AG20443 (cell line): ENCODE measurements around the gene SH3BP5.

ENCODE experiments used
- DNase-seq: peaks from one replicate; pipeline ENCODE4 v3.0.0; 2012; ENCODE audit warnings: low spot score, mixed read lengths

Gene SH3BP5

GRCh38 chr3:15276028-15276724 lies 56.2 kb downstream of the SH3BP5 start:
- DNase-seq = peak; percentile 31

- no peak for DNase-seq
Observed at GRCh38 chr3:15273227-15273626, 59.2 kb downstream of the SH3BP5 start.

GRCh38 chr3:15272426-15273196 lies 59.8 kb downstream of the SH3BP5 start:
- no peak for DNase-seq

- no peak for DNase-seq
Observed at GRCh38 chr3:15271785-15272381, 60.5 kb downstream of the SH3BP5 start.

GRCh38 chr3:15271030-15271429 lies 61.4 kb downstream of the SH3BP5 start:
- DNase-seq = no peak

DNA sequence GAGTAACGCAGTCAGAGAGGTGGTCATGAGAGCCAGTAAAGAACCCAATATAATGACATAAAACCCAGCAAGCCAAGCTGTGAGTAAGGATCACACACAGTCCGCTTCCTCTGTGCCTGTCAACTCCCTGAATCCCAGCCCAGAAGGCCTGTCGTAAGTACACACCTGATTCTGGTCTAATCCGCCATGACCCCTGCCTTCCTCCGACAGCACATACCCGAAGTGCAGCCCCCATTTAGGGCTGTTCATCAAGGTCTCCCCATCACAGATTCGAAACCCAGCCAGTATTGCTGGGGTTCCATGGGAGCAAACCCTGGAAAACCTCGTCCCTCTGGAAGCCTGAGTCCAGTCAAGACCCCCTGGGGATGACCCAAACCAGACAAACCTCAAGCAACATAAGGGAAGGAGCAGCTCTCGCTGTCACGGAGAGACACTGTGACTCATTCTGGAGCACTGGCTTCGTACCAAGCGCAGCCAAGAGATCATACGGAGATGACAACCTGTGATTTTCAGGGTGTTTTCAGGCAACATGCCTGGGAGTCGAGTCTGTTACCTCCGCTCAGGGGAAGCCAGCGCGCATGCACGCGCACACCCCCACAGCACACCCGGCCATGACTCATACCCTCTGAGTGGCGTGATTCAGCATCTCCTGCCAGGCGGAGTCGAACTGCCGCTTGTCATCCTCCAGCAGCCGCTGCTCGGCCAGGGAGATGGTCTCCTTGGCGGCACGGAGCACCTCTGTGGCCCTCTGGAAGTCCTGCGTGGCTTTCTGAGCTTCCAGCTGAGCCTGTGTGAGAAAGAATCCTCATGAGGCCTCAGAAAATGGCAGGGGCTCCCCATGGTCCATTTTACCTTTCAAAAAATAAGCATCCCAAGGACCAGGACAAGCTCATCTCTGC lies 63.0 kb downstream of the SH3BP5 start:
- DNase-seq = peak; percentile 99

GRCh38 chr3:15268033-15268631 lies 64.3 kb downstream of the SH3BP5 start:
- DNase-seq = peak; percentile 88

DNA sequence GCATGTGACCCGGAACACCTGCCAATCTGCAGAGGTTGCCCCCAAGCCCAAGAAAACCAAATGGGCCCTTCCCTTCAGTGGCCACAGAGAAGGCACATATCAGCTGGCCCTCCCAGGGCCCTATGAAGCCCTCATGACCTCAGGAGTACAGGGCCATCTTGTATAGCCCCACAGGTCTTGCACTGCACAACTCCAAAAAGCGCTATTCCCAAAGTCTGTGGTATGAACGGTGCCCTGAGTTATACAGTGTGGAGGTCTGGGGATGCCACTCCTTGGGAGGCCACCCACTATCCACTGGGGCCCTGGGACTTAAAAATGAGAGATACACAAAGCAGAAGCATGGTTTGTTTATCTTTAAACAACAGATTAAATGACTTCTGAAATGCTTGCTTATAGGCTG lies 64.9 kb downstream of the SH3BP5 start:
- no peak for DNase-seq

DNA sequence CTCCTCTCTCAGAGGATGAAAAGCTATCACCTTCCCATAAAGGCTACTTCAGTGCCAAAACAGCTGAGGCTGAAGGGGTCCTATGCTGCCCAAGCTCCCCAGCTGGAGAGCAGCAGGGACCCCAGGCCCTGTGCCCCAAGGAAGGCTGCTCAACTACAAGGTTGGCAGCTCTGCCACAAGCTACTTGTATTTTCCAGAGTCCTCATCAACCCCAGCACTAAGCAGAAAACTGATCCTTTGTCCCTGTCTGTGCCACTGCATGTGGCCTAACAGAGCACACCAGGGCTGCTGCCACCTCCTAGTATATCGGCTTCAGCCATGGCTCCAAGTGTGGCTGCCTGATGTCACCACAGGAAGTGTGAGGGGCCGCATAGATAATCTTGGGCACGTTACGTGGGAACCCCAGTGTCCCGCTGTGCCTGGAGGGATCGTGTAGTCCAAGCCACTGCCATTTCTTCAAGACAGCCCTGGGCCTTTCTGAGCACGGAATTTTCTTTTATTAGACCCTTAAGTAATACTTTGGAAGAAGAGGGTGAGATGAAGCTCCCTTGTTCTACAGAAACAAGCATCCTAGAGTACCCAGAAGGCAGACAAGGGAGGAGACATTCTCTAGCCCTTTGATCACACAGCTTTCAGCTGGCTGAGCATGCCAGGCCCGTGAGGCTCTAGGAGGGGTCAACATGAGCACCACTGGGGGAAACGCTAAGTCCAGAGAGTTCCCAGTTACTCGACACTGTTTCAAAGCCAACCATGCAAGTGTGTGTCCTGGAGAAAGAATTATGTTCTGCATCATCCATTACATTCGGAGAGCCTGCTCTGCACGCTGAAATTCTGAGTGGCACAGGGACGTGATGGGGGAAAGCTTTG lies 65.6 kb downstream of the SH3BP5 start:
- no peak for DNase-seq

- DNase-seq = no peak
Observed at GRCh38 chr3:15265655-15266509, 66.5 kb downstream of the SH3BP5 start.

- peak; percentile 30 for DNase-seq
Observed at GRCh38 chr3:15264486-15264885, 67.9 kb downstream of the SH3BP5 start.

- DNase-seq = no peak
Observed at GRCh38 chr3:15263926-15264325, 68.5 kb downstream of the SH3BP5 start.

- DNase-seq = no peak
Observed at GRCh38 chr3:15263120-15263519, 69.3 kb downstream of the SH3BP5 start.

GRCh38 chr3:15262021-15262420 lies 70.4 kb downstream of the SH3BP5 start:
- DNase-seq = no peak

- DNase-seq = no peak
Observed at GRCh38 chr3:15261274-15261673, 71.1 kb downstream of the SH3BP5 start.

- no peak for DNase-seq
Observed at GRCh38 chr3:15260531-15260930, 71.9 kb downstream of the SH3BP5 start.

- no peak for DNase-seq
Observed at GRCh38 chr3:15258720-15259119, 73.7 kb downstream of the SH3BP5 start.

GRCh38 chr3:15256861-15257341 lies 75.5 kb downstream of the SH3BP5 start:
- DNase-seq = no peak

DNA sequence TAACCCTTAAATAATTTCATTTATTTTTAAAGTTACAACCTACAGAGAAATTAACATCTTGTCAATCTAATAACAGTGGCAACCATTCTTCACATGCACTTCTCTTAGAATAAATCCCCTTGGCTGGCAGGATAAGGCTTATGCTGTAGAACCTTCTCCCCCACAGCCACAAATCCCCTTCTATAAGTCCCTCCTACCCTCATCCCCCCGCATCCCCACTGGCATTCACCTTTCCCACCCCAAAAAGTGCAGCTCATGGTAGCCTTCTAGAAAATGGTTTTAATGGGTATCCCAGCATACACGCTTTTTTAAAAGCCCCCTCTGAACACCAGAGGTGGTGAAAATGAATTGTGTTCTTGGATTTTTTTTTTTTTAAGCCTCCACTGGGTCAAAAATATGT lies 77.2 kb downstream of the SH3BP5 start:
- DNase-seq = no peak
